Renal cortex interstitium (tissue), 11 donors: ENCODE results near the gene IREB2. TPM values are rescaled to one million over a fixed set of nuclear protein-coding genes. Genes with fewer than 3 reads are reported as not detected.
"Not testable (repeated sequence)": the region's sequence is repeated elsewhere in the genome, so short reads cannot be mapped to it uniquely, and the experiment has no call there.

Source experiments
- DNase-seq, 11 donors: peaks; one replicate each; pipeline ENCODE4 v3.0.0-alpha.2; 2013; ENCODE audit warnings: low read depth in 9 of 11, low spot score in 4 of 11; ENCODE audit errors: extremely low read depth in 1 of 11
- polyA plus RNA-seq, 3 donors: library from polyadenylated mRNA; unstranded; fragments of 120-200 nt; gene quantifications; one replicate each; pipeline ENCODE4 v1.2.1, GENCODE V29; 2013; ENCODE audit not compliant: insufficient read length in 3 of 3

Gene IREB2
- polyA plus RNA-seq, 3 donors = 57.0 to 73.9 (median 68.4) TPM

DNA sequence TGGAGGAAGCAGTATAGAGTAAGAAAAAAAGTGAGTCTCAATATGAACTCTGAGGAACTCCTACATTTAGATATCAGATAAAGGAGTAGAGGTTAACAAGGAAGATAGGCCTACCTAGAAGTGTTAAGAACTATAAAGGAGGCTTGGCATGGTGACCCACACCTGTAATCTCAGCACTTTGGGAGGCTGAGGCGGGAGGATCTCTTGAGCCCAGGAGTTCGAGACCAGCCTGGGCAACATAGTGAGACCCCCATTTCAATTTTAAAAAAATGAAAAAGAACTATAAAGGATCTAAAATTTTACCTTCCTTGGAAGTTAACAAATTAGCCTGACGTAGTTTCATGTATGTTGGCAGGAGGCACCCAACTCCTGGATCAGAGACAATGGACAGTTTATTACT lies 14.5 kb downstream of the IREB2 start:
- no peak for DNase-seq

DNA sequence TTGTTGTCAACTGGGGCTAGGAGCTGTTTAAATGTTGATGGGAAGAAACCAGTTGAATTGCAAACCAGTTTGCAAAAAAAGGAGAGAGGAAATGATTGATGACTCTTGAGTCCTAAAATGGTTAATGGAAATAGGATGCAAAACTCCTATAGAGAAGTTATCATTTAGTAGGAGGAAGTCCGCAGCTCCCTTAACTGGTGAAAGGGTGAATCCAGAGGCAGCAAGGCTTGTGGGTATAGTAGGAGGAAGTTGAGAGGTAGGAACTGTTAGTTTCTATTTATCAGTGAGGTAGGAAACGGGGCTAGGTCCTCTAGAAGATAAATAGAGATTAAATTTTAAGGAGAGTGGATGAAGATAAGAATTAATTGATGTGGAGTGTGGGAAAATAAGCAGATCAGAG lies 15.4 kb downstream of the IREB2 start:
- DNase-seq = no peak

DNA sequence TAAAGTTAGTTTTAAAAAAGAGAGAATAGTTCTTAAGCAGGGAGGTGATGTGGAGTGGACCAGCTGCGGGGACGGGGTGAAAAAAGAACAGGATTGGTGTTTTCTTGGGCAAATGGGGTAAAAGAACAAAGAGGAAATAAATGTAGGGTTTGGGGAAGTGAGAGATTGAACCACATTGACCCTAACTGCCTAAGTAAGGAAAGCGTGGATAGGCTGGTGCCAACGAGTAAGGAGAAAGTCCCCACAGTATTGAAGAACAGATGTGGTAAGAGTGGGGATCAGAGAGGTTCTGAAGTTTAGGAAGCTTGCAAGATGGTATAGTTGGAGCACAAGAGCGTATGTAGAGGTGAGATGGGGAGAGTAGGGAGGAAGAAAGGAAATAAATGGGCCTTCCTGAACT lies 17.0 kb downstream of the IREB2 start:
- DNase-seq = no peak

DNA sequence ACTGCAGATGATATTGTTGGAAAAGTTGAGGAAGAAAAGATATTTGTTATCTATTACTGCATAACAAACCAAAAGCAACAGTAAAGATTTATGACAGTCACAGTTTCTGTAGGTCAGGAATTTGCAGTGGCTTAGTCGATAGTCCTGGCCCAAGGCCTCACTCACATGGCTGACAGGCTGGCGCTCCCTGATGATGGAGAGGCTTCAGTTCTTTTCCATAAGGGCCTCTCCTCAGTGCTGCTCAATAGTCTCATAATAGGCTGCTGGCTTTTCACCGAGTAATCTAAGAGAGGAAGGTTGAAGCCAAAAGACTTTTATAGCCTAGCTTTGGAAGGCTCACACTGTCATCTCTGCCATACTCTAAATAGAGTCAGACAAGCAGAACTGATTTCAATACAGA lies 17.7 kb downstream of the IREB2 start:
- no peak for DNase-seq

DNA sequence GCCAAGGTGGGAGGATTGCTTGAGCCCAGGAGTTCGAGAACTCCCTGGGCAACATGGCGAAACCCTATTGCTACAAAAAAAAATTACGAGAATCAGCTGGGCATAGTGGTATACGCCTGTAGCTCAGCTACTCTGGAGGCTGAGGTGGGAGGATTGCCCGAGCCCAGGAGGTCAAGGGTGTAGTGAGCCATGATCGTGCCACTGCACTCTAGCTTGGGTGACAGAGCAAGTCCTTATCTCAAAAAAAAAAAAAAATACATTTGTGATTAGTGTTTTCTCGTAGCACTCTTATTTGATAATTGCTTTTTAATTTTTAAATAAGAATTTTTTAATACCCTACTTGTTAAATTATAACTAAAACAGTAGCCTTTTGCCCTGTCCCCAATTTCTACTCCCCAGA lies 18.4 kb downstream of the IREB2 start:
- DNase-seq = no peak

GRCh38 chr15:78457101-78457500 lies 19.1 kb downstream of the IREB2 start:
- DNase-seq = peak in 6 of 11 donors; percentile 3 to 39 (median 16)

DNA sequence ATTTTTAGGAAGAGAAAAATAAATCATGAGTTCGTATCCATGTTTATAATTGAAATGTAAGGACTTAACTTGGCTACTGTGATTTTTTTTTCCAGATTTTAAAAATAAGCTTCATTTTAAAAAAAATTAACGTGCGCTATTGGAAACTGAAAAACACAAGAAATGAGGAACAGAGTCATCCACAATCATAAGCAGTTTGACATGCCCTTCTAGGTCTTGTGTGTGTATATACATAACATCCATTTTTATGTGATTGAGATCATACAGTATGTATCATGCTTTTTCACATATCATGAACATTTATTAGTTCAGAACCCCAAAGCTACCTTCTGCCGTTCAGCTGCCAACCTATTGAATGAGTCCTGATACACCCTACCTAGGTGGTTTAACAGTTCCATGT lies 22.7 kb downstream of the IREB2 start:
- no peak for DNase-seq

- no peak for DNase-seq
Measured at GRCh38 chr15:78461171-78461888, 23.3 kb downstream of the IREB2 start.

DNA sequence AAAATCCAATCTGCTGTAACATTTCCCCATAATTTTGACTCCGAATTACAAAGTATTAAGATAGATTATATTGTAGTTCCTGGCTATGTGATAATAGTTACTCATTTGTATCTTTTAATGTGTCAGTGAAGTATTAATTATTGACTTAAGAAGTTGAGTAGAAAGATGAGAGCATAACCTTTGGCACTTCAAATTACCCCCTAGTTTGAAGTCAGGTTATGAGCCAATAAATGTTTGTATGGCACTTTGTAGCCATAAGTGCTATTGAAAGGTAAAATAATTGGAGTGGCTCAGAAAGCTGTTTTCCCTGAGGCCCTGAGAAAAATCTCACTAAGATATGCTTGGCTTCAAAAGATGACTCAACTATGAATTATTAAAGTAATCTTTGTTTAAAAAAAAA lies 31.0 kb downstream of the IREB2 start:
- DNase-seq = no peak

DNA sequence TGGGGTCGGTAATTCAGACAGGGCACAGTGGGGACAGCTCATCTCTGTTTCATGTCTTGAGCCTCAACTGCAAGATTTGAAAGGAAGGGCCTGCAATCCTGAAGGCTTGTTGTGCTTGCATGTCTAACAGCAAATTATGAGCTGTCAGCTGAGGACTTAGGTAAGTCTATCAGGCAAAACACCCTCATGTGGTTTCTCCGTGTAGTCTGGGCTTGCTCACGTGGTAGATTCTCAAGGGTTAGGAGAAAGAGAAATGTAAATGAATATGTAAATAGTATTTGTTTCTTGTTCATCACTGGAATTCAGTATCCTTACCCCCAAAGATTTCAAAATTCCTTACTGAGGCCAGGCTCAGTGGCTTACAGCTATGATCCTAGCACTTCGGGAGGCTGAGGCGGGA lies 39.3 kb downstream of the IREB2 start:
- DNase-seq = no peak

GRCh38 chr15:78479650-78480049 lies 41.6 kb downstream of the IREB2 start:
- no peak for DNase-seq

DNA sequence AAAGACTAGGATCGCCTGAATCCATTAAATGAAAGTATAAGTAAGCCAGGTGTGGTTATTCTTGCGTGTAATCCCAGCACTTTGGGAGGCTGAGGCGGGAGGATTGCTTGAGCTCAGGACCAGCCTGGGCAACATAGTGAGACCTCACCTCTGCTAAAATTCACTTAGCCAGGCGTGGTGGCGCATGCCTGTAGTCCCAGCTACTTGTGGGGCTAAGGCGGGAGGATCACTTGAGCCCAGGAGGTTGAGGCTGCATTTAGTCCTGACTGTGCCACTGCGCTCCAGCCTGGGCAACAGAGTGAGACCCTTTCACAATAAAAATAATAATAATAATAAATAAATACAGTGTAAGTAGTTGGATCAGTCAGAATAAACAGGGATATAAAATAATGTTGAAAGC lies 43.9 kb downstream of the IREB2 start:
- DNase-seq = no peak

DNA sequence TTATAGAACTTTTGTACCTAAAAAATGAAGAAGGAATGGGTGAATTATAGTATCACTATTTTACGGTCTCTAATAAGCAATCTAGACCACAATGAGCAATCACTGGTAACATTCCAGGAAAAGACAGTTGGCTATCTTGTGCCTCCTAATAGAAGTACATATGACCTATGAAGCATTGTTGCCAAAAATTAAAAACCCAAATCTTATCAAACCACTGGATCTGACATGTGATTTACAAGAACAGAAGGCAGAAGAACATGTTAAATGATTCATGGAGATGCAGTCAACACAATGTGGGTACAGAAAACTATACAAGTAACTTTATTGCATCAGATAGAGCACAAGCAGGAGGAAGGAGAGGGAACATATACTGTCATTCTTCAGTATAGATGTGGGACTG lies 54.9 kb downstream of the IREB2 start:
- no peak for DNase-seq

DNA sequence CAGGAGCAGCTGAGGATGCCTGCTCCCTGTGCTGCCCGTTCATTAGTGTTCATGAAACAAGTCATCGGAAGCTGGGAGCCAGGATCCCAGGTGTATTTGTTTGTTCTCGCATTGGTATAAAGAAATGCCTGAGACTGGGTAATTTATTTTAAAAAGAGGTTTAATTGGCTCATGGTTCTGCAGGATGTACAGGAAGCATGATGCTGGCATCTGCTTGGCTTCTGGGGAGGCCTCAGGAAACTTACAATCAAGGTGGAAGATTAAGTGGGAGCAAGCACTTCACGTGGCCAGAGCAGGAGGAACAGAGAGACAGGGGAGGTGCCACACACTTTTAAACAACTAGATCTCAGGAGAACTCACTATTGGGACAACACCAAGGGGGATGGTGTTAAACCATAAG lies 63.8 kb downstream of the IREB2 start:
- DNase-seq = no peak

DNA sequence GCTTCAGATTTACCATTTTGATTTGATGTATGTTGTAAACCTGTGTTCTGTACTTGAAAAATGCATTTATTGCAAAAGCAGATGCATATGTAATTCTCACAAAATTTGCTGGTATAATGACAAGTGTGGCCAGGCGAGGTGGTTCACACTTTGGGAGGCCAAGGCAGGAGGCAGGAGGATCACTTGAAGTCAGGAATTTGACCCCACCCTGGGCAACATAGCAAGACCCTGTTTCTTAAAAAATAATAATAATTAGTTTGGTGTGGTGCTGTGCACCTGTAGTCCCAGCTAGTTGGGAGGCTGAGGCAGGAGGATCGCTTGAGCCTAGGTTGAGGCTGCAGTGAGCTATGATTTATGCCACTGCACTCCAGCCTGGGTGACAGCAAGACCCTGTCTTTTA lies 64.6 kb downstream of the IREB2 start:
- DNase-seq = no peak

DNA sequence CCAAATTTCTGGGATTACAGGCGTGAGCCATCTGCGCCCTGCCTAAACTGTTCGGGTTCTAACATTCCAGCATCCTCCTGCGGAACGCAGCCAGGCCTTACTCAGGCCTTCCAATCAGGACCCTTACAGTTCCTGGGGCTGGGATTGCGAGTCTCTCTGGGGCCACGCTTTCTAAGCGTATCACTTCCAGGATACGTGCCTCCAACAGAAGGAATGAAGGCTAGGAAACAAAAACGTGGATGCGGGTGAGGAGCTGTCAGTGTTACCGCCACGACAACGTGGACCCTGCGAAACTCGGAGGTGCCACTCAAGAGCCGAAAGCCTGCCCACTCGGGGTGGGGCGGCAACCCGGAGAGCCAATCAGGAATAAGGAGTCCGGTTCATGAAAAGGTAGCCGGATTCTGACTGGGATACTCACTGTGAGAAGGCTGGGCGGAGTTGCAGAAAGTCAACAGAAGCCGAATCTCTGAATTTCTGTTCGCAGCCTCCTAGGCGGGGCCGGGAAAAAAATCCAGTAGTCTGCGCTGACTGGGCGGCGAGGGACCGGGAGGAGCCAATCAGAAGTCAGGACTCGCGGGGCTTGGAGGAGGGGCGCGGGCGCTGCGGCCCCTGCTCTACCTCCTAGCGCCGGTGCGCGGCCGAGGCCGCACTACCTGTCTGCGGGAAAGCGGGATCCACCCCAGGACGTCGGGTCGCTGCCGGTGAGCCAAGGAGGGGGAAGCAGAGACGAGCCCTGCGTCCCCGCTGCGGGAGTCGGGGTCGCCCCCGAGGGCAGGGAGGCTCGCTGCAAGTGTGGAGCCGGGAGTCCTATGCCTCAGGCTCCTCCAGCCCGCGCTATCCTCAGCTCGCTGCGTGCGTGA lies 69.2 kb downstream of the IREB2 start, which contains the start of gene HYKK:
TSS of gene HYKK (plus strand) at position 607 of the 860 bp plus-strand sequence. CDS start 5,512 bp downstream, outside the sequence.
- peak; percentile 85 to 97 (median 94) for DNase-seq

- no peak for DNase-seq
Measured at GRCh38 chr15:78507831-78508160, 69.8 kb downstream of the IREB2 start.

DNA sequence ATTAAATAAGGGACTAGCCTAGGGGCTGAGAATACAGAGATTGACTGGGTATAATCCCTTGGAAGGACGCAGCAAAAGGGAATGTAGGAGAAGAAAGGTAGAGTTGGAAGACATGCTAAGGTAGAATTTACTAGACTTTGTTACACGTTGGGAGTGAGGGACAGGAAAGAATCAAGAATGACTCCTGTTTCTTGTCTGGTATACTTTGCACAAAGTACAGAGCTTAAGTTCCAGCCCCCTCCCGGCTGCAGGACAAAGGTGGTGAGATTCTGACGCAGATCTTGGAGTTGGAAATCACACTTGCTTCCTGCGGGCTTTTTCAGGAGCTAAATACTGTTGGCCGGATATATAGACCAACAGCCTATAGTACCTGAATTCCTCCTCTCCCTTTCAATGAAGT lies 70.3 kb downstream of the IREB2 start:
- no peak for DNase-seq

DNA sequence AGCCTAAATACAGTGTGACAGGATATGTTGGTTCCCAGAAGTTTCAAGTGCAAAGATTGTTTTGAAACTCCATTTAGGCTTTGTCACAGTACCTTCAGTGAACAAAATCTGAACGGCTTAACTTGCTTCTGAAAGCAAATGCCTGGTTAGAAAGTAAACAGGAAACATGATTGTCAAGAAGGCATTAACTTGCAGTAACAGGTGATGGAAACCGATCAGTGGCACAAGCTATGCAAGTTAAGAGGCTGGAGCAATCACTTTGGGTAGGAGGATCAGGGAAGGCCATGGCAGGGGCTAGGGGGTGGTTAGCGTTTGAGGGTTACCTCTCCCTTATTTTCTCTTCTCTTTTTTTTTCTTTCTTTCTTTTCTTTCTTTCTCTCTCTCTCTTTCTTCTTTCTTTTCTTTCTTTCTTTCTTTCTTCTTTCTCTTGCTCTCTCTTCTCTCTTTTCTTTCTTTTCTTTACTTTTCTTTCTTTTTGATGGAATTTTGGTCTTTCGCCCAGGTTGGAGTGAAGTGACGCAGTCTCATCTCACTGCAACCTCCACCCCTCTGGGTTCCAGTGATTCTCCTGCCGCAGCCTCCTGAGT lies 71.8 kb downstream of the IREB2 start:
- no peak for DNase-seq

DNA sequence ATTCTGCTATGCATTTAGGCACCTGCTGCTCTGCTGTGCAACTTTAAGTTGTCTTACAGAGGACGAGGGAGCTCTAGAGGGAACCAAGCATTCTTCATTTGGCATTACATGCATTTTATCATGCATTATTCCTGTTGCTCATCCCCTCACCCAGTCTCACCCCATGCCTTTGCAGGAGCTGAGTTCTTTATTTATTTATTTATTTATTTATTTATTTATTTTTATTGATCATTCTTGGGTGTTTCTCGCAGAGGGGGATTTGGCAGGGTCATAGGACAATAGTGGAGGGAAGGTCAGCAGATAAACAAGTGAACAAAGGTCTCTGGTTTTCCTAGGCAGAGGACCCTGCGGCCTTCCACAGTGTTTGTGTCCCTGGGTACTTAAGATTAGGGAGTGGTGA lies 82.0 kb downstream of the IREB2 start:
- DNase-seq = not testable (repeated sequence)
